Ectodermal cell (in vitro differentiated cells): ENCODE results near the gene F3.

Source experiments
- H3K27ac ChIP-seq: 2 replicates; pipeline ENCODE4 v1.7.0; 2013; ENCODE audit warnings: mild to moderate bottlenecking, low read depth, low read length; ENCODE audit not compliant: insufficient read depth, poor library complexity, severe bottlenecking
- H3K27me3 ChIP-seq: 2 replicates; pipeline ENCODE4 v1.7.0; 2013; ENCODE audit warnings: mild to moderate bottlenecking, low read length; ENCODE audit not compliant: insufficient read depth, control insufficient read depth, poor library complexity, severe bottlenecking
- H3K36me3 ChIP-seq: one replicate; pipeline ENCODE4 v1.7.0; 2013; ENCODE audit warnings: low read length; ENCODE audit not compliant: control insufficient read depth, insufficient read depth
- H3K4me1 ChIP-seq: one replicate; pipeline ENCODE4 v1.7.0; 2013; ENCODE audit warnings: low read length; ENCODE audit not compliant: control insufficient read depth, insufficient read depth
- H3K4me3 ChIP-seq: 2 replicates; pipeline ENCODE4 v1.7.0; 2013; ENCODE audit warnings: low read depth, low read length, control low read depth; ENCODE audit not compliant: insufficient read depth
- H3K9me3 ChIP-seq: 2 replicates; pipeline ENCODE4 v1.7.0; 2013; ENCODE audit warnings: mild to moderate bottlenecking, low read length, moderate library complexity; ENCODE audit not compliant: control insufficient read depth
- WGBS, 2 experiments: methylation state at CpG; one replicate each; pipeline ENCODE4 v1.1.7; 2013; ENCODE audit warnings: missing lambda C conversion rate in 2 of 2; 5-methylcytosine and 5-hydroxymethylcytosine counted together

F3 gene

DNA sequence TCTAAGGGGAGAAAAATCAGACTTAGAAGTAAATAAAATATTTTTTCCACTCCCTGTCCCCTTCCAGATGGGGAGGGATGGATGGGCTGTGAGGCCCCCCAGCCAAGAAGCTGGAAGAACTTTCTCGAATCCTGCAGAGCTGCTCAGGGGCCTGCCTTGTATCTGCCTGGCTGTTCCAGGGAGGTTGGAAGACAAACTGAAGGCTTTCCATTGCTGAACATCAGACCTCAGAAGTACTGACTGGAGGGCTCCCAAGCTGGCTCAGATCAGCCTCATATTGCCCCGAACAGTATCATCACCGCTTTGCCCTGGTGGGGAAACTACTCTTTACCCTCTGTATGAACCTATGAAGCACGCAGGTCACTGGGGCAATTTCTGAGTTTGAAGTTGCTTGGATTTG is 12.4 kb upstream of the F3 start:
- WGBS, 2 experiments, result 80 to 85% methylated on average over 4 of the region's 4 CpGs
- H3K4me3 ChIP-seq, result no peak overlapping the region
- H3K27me3 ChIP-seq, result no peaks in the 10 kb centered on the region
- peaks cover 26% of the 10 kb centered on the region for H3K4me1 ChIP-seq
- no peaks in the 10 kb centered on the region for H3K9me3 ChIP-seq
- no peaks in the 10 kb centered on the region for H3K36me3 ChIP-seq
- no peak overlapping the region for H3K27ac ChIP-seq

DNA sequence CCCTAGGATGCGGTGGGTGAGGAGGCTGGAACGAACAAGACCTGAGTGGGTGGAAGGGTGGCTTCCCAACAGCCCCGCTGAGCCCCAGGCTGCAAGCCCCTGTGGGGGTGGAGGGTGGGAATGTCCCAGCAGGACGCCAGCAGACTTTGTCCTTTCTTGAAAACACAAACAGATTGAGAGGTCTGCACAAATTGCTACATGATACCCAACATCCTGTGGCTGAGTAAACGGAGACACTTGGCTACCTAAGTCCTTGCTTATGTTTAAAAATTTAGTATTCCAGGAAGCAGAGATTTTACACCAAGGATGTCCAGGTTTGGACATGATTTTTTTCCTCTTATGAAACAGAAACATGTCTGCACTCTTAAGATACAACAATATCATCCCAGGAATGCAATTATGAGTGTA is 11.8 kb upstream of the F3 start:
- Histone ChIP-seq H3K9me3 (no peaks in the 10 kb centered on the region), H3K27me3 (no peaks in the 10 kb centered on the region), H3K4me1 (peaks cover 26% of the 10 kb centered on the region), H3K27ac (no peak overlapping the region), H3K4me3 (no peak overlapping the region), H3K36me3 (no peaks in the 10 kb centered on the region)
- WGBS, 2 experiments, result 25 to 29% methylated on average over 4 to 5 of the region's 5 CpGs

DNA sequence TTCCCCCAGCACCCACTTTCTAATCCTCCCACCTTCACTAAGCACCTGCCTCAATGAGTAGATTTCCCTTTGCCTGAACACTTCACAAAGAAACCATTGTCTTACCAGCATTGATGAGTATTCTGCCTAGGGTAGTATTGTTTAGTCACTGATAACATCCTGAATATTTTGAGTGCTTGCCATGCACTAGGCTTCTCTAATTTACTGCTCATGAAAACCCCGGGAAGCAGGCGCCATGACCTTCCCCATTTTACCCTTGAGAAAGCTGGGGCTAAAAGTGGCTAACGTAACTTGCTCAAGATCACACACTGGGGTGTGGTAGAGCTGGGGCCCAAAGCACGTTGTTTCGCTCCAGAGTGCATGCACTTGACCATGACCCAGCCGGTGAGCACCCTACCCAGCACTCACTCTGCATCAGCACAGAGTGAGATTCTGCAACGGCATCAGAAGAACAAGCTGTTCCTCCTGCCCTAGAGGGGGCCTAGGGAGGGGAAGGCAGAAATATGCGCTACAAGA is 10.6 kb upstream of the F3 start:
- Histone ChIP-seq H3K4me1 (peaks cover 26% of the 10 kb centered on the region), H3K4me3 (no peak overlapping the region), H3K27me3 (no peaks in the 10 kb centered on the region), H3K9me3 (no peaks in the 10 kb centered on the region), H3K36me3 (no peaks in the 10 kb centered on the region), H3K27ac (no peak overlapping the region)
- 69 to 71% methylated on average over 8 of the region's 8 CpGs for WGBS, 2 experiments

DNA sequence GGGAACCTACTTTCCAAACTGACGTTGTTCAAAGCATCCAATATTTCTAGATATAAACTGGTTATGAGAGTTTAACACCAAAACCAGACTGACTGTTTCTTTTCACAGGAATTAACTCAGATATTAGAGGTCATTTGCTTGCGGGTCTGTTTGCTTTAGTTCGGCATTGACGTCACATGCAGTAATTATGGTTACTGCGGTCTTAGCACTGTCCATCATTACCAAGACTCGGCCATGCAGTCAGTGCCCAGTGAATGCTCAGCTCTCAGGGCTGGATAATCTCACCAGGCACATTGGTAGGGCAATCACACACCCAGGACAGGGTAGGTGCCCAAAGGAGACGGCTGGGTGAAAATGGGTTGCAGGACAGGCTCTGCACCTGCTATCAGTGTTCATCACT is 9.9 kb upstream of the F3 start:
- 92 to 94% methylated on average over 7 of the region's 7 CpGs for WGBS, 2 experiments
- no peak overlapping the region for H3K27ac ChIP-seq

DNA sequence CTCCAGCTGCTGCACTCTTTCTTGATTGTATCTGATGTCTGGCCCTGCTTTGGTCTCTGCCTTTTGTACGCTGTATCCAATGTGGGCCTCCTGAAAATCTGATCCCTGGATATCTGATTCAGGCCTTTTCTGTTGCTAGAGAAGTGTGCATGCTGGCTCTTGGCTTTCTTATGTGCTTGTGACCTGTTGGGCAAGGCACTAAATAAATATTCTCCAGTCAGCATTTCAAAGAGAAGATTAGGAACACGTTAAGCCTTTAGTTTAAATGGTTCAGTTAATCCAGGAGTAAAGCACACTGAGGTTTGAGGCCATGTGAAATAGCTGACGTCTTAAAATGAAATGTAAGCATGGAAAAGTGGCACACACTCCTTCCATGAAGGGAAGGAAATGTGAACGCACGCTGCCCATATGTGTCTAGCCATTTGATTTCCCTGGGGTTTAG is 9.3 kb upstream of the F3 start:
- Histone ChIP-seq H3K27ac (no peak overlapping the region), H3K27me3 (no peaks in the 10 kb centered on the region), H3K9me3 (no peaks in the 10 kb centered on the region), H3K4me3 (no peak overlapping the region), H3K36me3 (no peaks in the 10 kb centered on the region), H3K4me1 (peaks cover 26% of the 10 kb centered on the region)
- 81 to 85% methylated on average over 5 of the region's 5 CpGs for WGBS, 2 experiments

More for the DNA sequence above, 9.9 kb upstream of the F3 start:
- Histone ChIP-seq H3K27me3 (no peaks in the 10 kb centered on the region), H3K36me3 (no peaks in the 10 kb centered on the region), H3K4me3 (no peak overlapping the region), H3K4me1 (peaks cover 26% of the 10 kb centered on the region), H3K9me3 (no peaks in the 10 kb centered on the region)

DNA sequence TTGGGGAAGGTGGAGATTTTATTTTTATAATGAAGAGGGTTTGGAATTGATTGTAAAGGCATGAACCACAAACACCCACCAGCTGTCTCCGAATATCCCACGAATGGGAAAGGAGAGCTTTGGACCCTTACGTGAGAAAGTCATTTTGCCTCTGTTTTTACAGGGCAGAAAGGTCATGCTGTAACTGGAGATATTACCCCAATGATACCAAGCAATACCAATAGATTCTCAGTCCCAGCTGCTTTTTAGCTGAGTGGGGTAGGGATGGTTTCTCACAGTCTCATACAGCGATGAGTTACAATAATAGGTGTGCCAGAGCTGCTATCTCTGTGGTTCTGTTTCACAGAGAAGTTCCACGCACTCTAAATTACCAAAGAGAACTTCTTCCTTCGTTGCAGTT is 8.8 kb upstream of the F3 start:
- H3K27ac ChIP-seq, result no peak overlapping the region
- no peak overlapping the region for H3K4me3 ChIP-seq
- whole genome bisulfite sequencing, 2 experiments, result 86 to 87% methylated on average over 6 of the region's 6 CpGs
- H3K9me3 ChIP-seq, result no peaks in the 10 kb centered on the region
- H3K4me1 ChIP-seq, result peaks cover 26% of the 10 kb centered on the region
- H3K36me3 ChIP-seq, result no peaks in the 10 kb centered on the region
- no peaks in the 10 kb centered on the region for H3K27me3 ChIP-seq

DNA sequence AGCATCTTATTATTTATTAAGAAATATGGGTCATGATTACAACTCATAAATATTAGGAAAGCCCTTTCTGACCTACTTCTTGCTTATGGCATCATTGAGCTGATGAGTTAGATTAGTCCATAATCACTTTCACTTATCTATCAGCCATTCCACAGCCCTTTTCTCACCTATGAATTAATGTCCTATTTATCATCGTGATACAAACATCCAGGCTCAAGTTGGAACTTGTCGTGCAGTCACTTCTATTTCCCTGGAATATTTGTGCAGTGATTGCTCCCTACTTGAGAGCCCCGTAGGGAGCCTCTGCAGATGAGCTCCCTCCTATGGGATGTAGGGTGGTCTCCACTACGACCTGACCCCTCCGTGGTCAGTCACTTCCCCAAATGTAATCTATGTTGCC is 8.1 kb upstream of the F3 start:
- WGBS, 2 experiments, result 93 to 94% methylated on average over 5 of the region's 5 CpGs
- Histone ChIP-seq H3K27me3 (peaks cover 2% of the 10 kb centered on the region), H3K36me3 (no peaks in the 10 kb centered on the region), H3K4me3 (no peak overlapping the region), H3K4me1 (peaks cover 26% of the 10 kb centered on the region), H3K27ac (no peak overlapping the region), H3K9me3 (no peaks in the 10 kb centered on the region)

DNA sequence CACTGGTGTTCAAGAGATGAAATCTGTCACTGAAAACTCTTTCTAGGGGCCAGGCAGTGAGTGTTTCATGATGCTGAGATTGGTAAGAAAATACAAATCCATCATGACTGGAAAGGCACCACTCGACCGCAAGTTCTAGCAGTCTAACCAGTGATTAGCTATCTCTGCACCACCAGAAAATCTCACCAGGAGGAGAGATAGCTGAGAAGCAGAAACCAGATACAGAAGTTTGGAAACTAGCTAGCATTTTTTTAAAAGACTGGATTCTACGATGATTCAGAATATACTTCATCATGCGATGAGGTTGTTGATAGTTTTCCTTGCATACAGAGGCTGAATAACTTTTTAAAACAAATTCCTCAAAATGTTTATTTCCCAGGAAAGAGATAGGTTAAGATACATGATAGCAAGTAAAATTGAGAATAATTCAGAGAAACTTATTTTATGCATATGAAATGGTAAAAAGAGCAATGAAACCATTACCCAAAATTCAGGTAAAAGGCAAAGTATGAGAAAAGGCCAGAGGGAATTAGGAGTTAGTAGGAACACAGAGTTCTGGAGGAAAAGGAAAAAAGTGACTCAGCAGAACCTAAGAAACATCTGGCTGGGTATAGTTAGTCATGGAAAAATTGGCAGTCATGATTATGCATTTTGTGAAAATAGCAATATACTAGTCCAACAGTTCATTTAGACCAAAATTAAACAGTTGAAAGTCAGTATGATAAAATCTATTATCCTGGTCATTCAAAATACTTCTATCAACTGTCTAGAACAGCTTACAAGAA is 3.3 kb upstream of the F3 start:
- Histone ChIP-seq H3K9me3 (no peaks in the 10 kb centered on the region), H3K27ac (no peak overlapping the region), H3K27me3 (peaks cover 50% of the 10 kb centered on the region), H3K36me3 (no peaks in the 10 kb centered on the region), H3K4me3 (no peak overlapping the region), H3K4me1 (peaks cover 9% of the 10 kb centered on the region)
- WGBS, 2 experiments, result 95 to 99% methylated on average over 4 of the region's 4 CpGs

DNA sequence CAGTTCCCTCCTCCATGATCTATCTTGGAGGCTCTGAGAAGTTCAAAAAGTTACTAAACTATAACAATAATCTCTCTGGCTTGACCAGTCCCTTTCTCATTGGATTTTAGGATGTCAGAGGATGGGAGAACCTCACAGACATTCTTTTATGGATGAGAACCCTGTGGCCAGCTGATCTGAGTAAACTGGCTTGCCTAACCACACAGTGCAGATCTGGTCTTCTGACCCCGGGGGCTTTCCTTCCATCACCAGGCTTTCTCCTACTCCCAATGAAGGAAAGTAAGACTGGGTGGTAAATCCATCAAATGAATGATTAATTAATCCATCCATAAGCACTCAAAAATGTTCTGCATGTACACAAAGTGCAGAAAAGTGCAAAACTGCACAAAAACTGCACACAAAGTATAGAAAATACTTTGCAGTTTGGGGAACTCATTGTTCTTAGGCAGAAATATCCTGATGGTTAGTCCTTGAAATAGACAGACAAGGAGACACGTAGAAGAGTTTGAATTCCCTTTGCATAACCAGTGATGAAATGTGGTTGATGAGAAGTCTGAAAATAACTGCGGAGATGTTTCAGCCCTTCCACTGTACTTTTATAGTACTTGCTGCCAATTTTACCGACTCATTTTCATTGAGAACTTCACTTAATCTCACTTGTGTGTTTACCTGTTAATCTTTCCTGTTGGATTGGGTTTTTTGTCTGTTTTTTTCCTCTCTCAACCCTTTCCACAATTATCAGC is 2.5 kb upstream of the F3 start:
- H3K4me1 ChIP-seq, result peaks cover 9% of the 10 kb centered on the region
- no peak overlapping the region for H3K4me3 ChIP-seq
- H3K36me3 ChIP-seq, result no peaks in the 10 kb centered on the region
- 87 to 94% methylated on average over 3 to 4 of the region's 4 CpGs for WGBS, 2 experiments
- no peak overlapping the region for H3K27ac ChIP-seq
- peaks cover 58% of the 10 kb centered on the region for H3K27me3 ChIP-seq
- no peaks in the 10 kb centered on the region for H3K9me3 ChIP-seq

DNA sequence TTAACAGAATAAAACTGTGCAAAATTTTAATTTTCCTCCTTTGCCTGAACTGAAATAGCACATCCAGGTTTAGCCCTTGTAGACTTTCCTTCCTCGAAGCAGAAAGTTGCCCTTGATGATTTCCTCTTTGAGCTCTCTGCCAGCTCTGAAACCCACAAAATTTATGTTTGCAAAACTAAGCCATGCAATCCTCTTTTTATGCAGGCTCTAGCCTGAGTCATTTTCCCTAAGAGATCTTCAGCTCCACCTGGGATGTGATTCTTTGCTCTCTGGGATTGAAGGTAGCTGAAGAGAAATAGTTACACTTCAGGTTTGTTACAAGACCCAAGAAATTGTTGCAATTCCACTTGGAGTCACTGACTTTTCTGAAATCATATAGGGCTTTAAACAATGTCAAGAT is 1.4 kb upstream of the F3 start:
- 78 to 87% methylated on average over 1 of the region's 1 CpG for WGBS, 2 experiments
- H3K4me3 ChIP-seq, result no peak overlapping the region
- H3K4me1 ChIP-seq, result peaks cover 13% of the 10 kb centered on the region
- H3K27ac ChIP-seq, result no peak overlapping the region
- no peaks in the 10 kb centered on the region for H3K9me3 ChIP-seq
- no peaks in the 10 kb centered on the region for H3K36me3 ChIP-seq
- H3K27me3 ChIP-seq, result peaks cover 58% of the 10 kb centered on the region
